Fibroblast of lung (primary cell): ENCODE results near the gene TENT5A. TPM values are rescaled to one million over a fixed set of nuclear protein-coding genes. Genes with fewer than 3 reads are reported as not detected.

ENCODE experiments used
- DNase-seq, 2 donors: peaks; one replicate each; pipeline versions ENCODE4 v3.0.0 to v3.0.0-alpha.2; 2010; ENCODE audit warnings: low read depth in 2 of 2
- H2AFZ ChIP-seq: 2 replicates; pipeline ENCODE4 v1.5.1; 2012; ENCODE audit warnings: low read length, control low read depth, inconsistent platforms
- H3K27ac ChIP-seq: 2 replicates; pipeline ENCODE4 v1.5.1; 2011; ENCODE audit warnings: low read length, control low read depth; ENCODE audit not compliant: insufficient read depth
- H3K27me3 ChIP-seq: 2 replicates; pipeline ENCODE4 v1.5.1; 2011; ENCODE audit warnings: mild to moderate bottlenecking, low read length; ENCODE audit not compliant: control insufficient read depth, insufficient read depth
- H3K36me3 ChIP-seq: 2 replicates; pipeline ENCODE4 v1.5.1; 2011; ENCODE audit warnings: low read length; ENCODE audit not compliant: control insufficient read depth, insufficient read depth
- H3K4me1 ChIP-seq: 2 replicates; pipeline ENCODE4 v1.5.1; 2011; ENCODE audit warnings: low read length; ENCODE audit not compliant: control insufficient read depth, insufficient read depth; ENCODE audit errors: extremely low read depth
- H3K4me2 ChIP-seq: 2 replicates; pipeline ENCODE4 v1.5.1; 2011; ENCODE audit warnings: low read length, control low read depth; ENCODE audit not compliant: insufficient read depth; ENCODE audit errors: extremely low read depth
- H3K4me3 ChIP-seq, 4 experiments: fragments of 200-600 bp in 1 of 4; sonication (generic) in 1 of 4; replicated peaks in 1 of 4; 2 replicates each; pipeline ENCODE4 v1.5.1; 2011 to 2016; ENCODE audit warnings: low read length in 4 of 4, low read depth in 3 of 4, mild to moderate bottlenecking in 3 of 4, control low read depth in 2 of 4, inconsistent platforms in 1 of 4, mixed read lengths in 1 of 4; ENCODE audit not compliant: insufficient read depth in 1 of 4; ENCODE audit errors: control extremely low read depth in 1 of 4
- H3K79me2 ChIP-seq: 2 replicates; pipeline ENCODE4 v1.5.1; 2012; ENCODE audit warnings: mild to moderate bottlenecking, low read length, inconsistent platforms; ENCODE audit not compliant: control insufficient read depth, insufficient read depth
- H3K9ac ChIP-seq: 2 replicates; pipeline ENCODE4 v1.5.1; 2011; ENCODE audit warnings: mild to moderate bottlenecking, low read length, control low read depth; ENCODE audit not compliant: insufficient read depth
- H3K9me3 ChIP-seq: 2 replicates; pipeline ENCODE4 v1.5.1; 2012; ENCODE audit warnings: low read depth, low read length; ENCODE audit not compliant: control insufficient read depth, insufficient read depth
- H4K20me1 ChIP-seq: 2 replicates; pipeline ENCODE4 v1.5.1; 2011; ENCODE audit warnings: low read length; ENCODE audit not compliant: control insufficient read depth, insufficient read depth; ENCODE audit errors: extremely low read depth
- CTCF ChIP-seq, 2 donors: IDR thresholded peaks in 1 of 2; conservative IDR thresholded peaks in 1 of 2; 1 replicate in 1 of 2; 2 replicates in 1 of 2; pipeline ENCODE4 v1.5.1; 2011 to 2012; ENCODE audit warnings: low read length in 2 of 2, control low read depth in 1 of 2, inconsistent platforms in 1 of 2, low read depth in 1 of 2, mild to moderate bottlenecking in 1 of 2
- EZH2 ChIP-seq: IDR thresholded peaks from 2 replicates; pipeline ENCODE4 v1.5.1; 2012; ENCODE audit warnings: low read length, control low read depth, mild to moderate bottlenecking; ENCODE audit errors: missing control alignments
- polyA plus RNA-seq, 2 donors: library from polyadenylated mRNA; depleted of rRNA in 1 of 2; stranded (reverse) in 1 of 2; unstranded in 1 of 2; fragments of >200 nt; gene quantifications; 2 replicates each; pipeline ENCODE4 v1.2.1, GENCODE V29; 2011 to 2012; ENCODE audit warnings: missing spikeins in 1 of 2
- total RNA-seq: library from RNA; depleted of rRNA; stranded (reverse); fragments of >200 nt; gene quantifications from 2 replicates; pipeline ENCODE4 v1.2.1, GENCODE V29; 2014

TENT5A gene
- total and polyA plus RNA-seq, 2 donors (not counting 1 experiment from before 2014, with no cell fraction given), result 8.3 to 24.6 TPM

GRCh38 chr6:81767163-81767891 is 14.8 kb upstream of the TENT5A start:
- Histone ChIP-seq H3K27ac (peak overlapping the region; percentile 19), H3K4me3 (peak overlapping the region in 1 of 4 experiments; percentile 1)

GRCh38 chr6:81766482-81767069 is 14.1 kb upstream of the TENT5A start:
- Histone ChIP-seq H3K9ac (no peak overlapping the region), H3K27me3 (no peaks in the 10 kb centered on the region), H3K4me3 (no peak overlapping the region), H3K36me3 (no peaks in the 10 kb centered on the region), H3K79me2 (no peaks in the 10 kb centered on the region), H3K4me1 (peaks cover 12% of the 10 kb centered on the region), H3K9me3 (no peaks in the 10 kb centered on the region), H3K4me2 (peak overlapping the region; percentile 87), H4K20me1 (no peaks in the 10 kb centered on the region), H3K27ac (peak overlapping the region; percentile 54), H2AFZ (no peak overlapping the region)
- peak; percentile 97 for DNase-seq
- TF ChIP-seq EZH2 (no peak), CTCF (conservative IDR thresholded peaks at IDR 0.05 in 1 of 2, IDR thresholded peaks at IDR 0.05 in 1 of 2; ENCODE audit: low read depth in 1 of 2, low read length in 2 of 2) (no peak)

More at GRCh38 chr6:81767163-81767891, 14.8 kb upstream of the TENT5A start:
- no peaks in the 10 kb centered on the region for H3K9me3 ChIP-seq
- no peaks in the 10 kb centered on the region for H3K79me2 ChIP-seq
- TF ChIP-seq EZH2 (no peak), CTCF (conservative IDR thresholded peaks at IDR 0.05 in 1 of 2, IDR thresholded peaks at IDR 0.05 in 1 of 2; ENCODE audit: low read depth in 1 of 2, low read length in 2 of 2) (no peak)
- H3K27me3 ChIP-seq, result no peaks in the 10 kb centered on the region
- no peaks in the 10 kb centered on the region for H4K20me1 ChIP-seq
- no peak overlapping the region for H3K9ac ChIP-seq
- H3K36me3 ChIP-seq, result no peaks in the 10 kb centered on the region
- peak overlapping the region; percentile 87 for H3K4me2 ChIP-seq
- peaks cover 12% of the 10 kb centered on the region for H3K4me1 ChIP-seq
- H2AFZ ChIP-seq, result no peak overlapping the region
- DNase-seq, result peak; percentile 68 to 76

- Histone ChIP-seq H2AFZ (no peak overlapping the region), H3K4me1 (peaks cover 12% of the 10 kb centered on the region), H3K4me3 (no peak overlapping the region), H3K27ac (no peak overlapping the region), H3K27me3 (no peaks in the 10 kb centered on the region), H3K4me2 (no peak overlapping the region), H3K9ac (no peak overlapping the region), H3K36me3 (no peaks in the 10 kb centered on the region), H3K79me2 (no peaks in the 10 kb centered on the region), H4K20me1 (no peaks in the 10 kb centered on the region), H3K9me3 (no peaks in the 10 kb centered on the region)
- TF ChIP-seq EZH2 (no peak), CTCF (conservative IDR thresholded peaks at IDR 0.05 in 1 of 2, IDR thresholded peaks at IDR 0.05 in 1 of 2; ENCODE audit: low read depth in 1 of 2, low read length in 2 of 2) (no peak)
- DNase-seq, result no peak
Observed at GRCh38 chr6:81764531-81764930, 12.1 kb upstream of the TENT5A start.
